PC-9 (cell line): Measurements from ENCODE around the gene MAZ. TPM values are rescaled to one million over a fixed set of nuclear protein-coding genes. Genes with fewer than 3 reads are reported as not detected.
"Not testable (repeated sequence)": the region's sequence is repeated elsewhere in the genome, so short reads cannot be mapped to it uniquely, and the experiment has no call there.

Source experiments
- BruUV-seq: library from RNA; stranded (reverse); fragments of 400-500 nt; replicated peaks from 2 replicates; lab custom pipeline; 2021; lab: Mats Ljungman, UMichigan
- CTCF ChIA-PET: fragments of 300-600 bp; sonication (Branson Sonifier 250); formaldehyde crosslinking; loops from one replicate; lab custom pipeline; 2022; ENCODE audit warnings: antibody characterized with exemption; lab: Charles Lee
- POLR2A ChIA-PET: fragments of 300-600 bp; sonication (Branson Sonifier 250); formaldehyde crosslinking; loops from one replicate; lab custom pipeline; 2022; ENCODE audit warnings: antibody characterized with exemption; ENCODE audit not compliant: unreplicated experiment; lab: Charles Lee
- DNase-seq, 2 experiments: peaks; one replicate each; pipeline versions ENCODE4 v3.0.0 to v3.0.0-alpha.2; 2015 to 2022; ENCODE audit warnings: mixed read lengths in 1 of 2
- H2AFZ ChIP-seq: fragments of 200-600 bp; sonication (generic); 2 replicates; pipeline ENCODE4 v1.8.1; 2017; ENCODE audit warnings: antibody characterized with exemption
- H3F3A ChIP-seq: fragments of 200-600 bp; sonication (generic); 2 replicates; pipeline ENCODE4 v1.8.1; 2017; ENCODE audit warnings: antibody characterized with exemption, mild to moderate bottlenecking, low read depth; ENCODE audit not compliant: insufficient read depth
- H3K27ac ChIP-seq: fragments of 200-600 bp; sonication (generic); 2 replicates; pipeline ENCODE4 v1.6.1; 2016; ENCODE audit warnings: mixed run types
- H3K27me3 ChIP-seq: fragments of 200-600 bp; sonication (generic); 2 replicates; pipeline ENCODE4 v1.6.1; 2016; ENCODE audit warnings: low read depth, mixed run types; ENCODE audit not compliant: insufficient read depth
- H3K36me3 ChIP-seq: fragments of 200-600 bp; sonication (generic); 2 replicates; pipeline ENCODE4 v1.6.1; 2016; ENCODE audit warnings: low read depth, mixed run types
- H3K4me1 ChIP-seq: fragments of 200-600 bp; sonication (generic); replicated peaks from 2 replicates; pipeline ENCODE4 v1.6.1; 2016; ENCODE audit warnings: mixed run types; ENCODE audit not compliant: insufficient read depth
- H3K4me2 ChIP-seq: fragments of 200-600 bp; sonication (generic); 2 replicates; pipeline ENCODE4 v1.6.1; 2017; ENCODE audit warnings: mixed run types
- H3K4me3 ChIP-seq: fragments of 200-600 bp; sonication (generic); 2 replicates; pipeline ENCODE4 v1.6.1; 2016; ENCODE audit warnings: mixed run types
- H3K79me2 ChIP-seq: fragments of 200-600 bp; sonication (generic); 2 replicates; pipeline ENCODE4 v1.6.1; 2017; ENCODE audit warnings: low read depth, mixed run types
- H3K9me2 ChIP-seq: fragments of 200-600 bp; sonication (generic); 2 replicates; pipeline ENCODE4 v1.8.1; 2017; ENCODE audit warnings: mild to moderate bottlenecking; ENCODE audit not compliant: insufficient read depth
- H3K9me3 ChIP-seq: fragments of 200-600 bp; sonication (generic); 2 replicates; pipeline ENCODE4 v1.8.1; 2016; ENCODE audit warnings: low read depth; ENCODE audit not compliant: insufficient read depth
- H4K20me1 ChIP-seq: fragments of 200-600 bp; sonication (generic); 2 replicates; pipeline ENCODE4 v1.8.1; 2017; ENCODE audit not compliant: insufficient read depth
- EZH2 ChIP-seq: fragments of 200-600 bp; sonication (generic); IDR thresholded peaks from 2 replicates; pipeline ENCODE4 v1.8.0; 2017; ENCODE audit warnings: antibody characterized with exemption, low read depth
- intact Hi-C: fragments of 100-400 bp; cut with micrococcal nuclease; formaldehyde crosslinking; loops from one replicate; pipeline ENCODE4 v1.10.0; 2022; ENCODE audit not compliant: unreplicated experiment
- total RNA-seq: library from RNA; stranded (reverse); gene quantifications from 2 replicates; pipeline ENCODE4 v1.2.3, GENCODE V29; 2021
- TF ChIP-seq, protein P1 (sequence below): fragments of 200-600 bp; sonication (generic); conservative IDR thresholded peaks from 2 replicates; pipeline ENCODE4 v1.6.1; 2017; ENCODE audit warnings: mixed run types, antibody characterized with exemption, mild to moderate bottlenecking, moderate library complexity

The MAZ gene
- total RNA-seq, 1 experiment from 2014 or later = 481 TPM

- Histone ChIP-seq H3K79me2 (no peaks in the 10 kb centered on the region), H3K27ac (no peak overlapping the region), H3K4me2 (no peak overlapping the region), H3K4me1 (no peaks in the 10 kb centered on the region), H3K36me3 (peaks cover 4% of the 10 kb centered on the region; the same call in 1 of the 2 replicates), H3K4me3 (no peak overlapping the region), H3K9me3 (no peaks in the 10 kb centered on the region), H3K27me3 (no peaks in the 10 kb centered on the region), H4K20me1 (no peaks in the 10 kb centered on the region), H2AFZ (no peak overlapping the region), H3K9me2 (no peaks in the 10 kb centered on the region), H3F3A (peaks cover 8% of the 10 kb centered on the region; the same call in 1 of the 2 replicates)
- BruUV-seq = no TSS peak
- ChIA-PET POLR2A (no interaction called here), CTCF (interaction anchor here (0.6 kb wide), 1 partner anchor 1222 kb away, joined by 7 read pairs; no protein-coding TSS in a partner anchor)
- TF ChIP-seq EZH2 = no peak
- TF ChIP-seq, protein P1, sequence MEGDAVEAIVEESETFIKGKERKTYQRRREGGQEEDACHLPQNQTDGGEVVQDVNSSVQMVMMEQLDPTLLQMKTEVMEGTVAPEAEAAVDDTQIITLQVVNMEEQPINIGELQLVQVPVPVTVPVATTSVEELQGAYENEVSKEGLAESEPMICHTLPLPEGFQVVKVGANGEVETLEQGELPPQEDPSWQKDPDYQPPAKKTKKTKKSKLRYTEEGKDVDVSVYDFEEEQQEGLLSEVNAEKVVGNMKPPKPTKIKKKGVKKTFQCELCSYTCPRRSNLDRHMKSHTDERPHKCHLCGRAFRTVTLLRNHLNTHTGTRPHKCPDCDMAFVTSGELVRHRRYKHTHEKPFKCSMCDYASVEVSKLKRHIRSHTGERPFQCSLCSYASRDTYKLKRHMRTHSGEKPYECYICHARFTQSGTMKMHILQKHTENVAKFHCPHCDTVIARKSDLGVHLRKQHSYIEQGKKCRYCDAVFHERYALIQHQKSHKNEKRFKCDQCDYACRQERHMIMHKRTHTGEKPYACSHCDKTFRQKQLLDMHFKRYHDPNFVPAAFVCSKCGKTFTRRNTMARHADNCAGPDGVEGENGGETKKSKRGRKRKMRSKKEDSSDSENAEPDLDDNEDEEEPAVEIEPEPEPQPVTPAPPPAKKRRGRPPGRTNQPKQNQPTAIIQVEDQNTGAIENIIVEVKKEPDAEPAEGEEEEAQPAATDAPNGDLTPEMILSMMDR = no peak
- no peak for DNase-seq
- intact Hi-C loops = no loop called here
Observed at GRCh38 chr16:29831490-29831889, 25.2 kb downstream of the MAZ start.

DNA sequence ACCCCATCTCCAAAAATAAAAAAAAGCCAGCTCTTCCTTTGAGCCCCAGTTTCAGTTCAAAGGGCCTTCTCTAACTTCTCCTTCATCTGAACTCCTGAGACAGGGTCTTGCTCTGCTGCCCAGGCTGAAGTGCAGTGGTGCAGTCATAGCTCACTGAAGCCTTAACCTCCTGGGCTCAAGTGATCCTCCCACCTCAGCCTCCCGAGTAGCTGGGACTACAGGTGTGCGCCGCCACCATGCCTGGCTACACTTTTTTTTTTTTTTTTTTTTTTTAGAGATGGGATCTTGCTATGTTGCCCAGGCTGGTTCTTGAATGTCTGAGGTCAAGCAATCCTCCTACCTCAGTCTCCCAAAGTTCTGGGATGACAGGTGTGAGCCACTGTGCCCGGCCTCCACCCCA is 26.9 kb downstream of the MAZ start:
- H3K9me2 ChIP-seq, H3K4me3 ChIP-seq, H3K27ac ChIP-seq, H2AFZ ChIP-seq, H4K20me1 ChIP-seq, H3K36me3 ChIP-seq, H3K79me2 ChIP-seq, H3K27me3 ChIP-seq, intact Hi-C loops, DNase-seq, H3K4me2 ChIP-seq, H3K9me3 ChIP-seq, H3F3A ChIP-seq, BruUV-seq, H3K4me1 ChIP-seq: not testable (repeated sequence)
- POLR2A ChIA-PET = interaction anchor here (0.8 kb wide), 1 partner anchor 17 kb away, joined by 7 read pairs; the partner anchor contains the start of gene PAGR1
- CTCF ChIA-PET = interaction anchor here (0.6 kb wide), 1 partner anchor 66 kb away, joined by 3 read pairs; the partner anchor contains the start of gene SEZ6L2

- BruUV-seq = no TSS peak
- Histone ChIP-seq H3K79me2 (no peaks in the 10 kb centered on the region), H3K9me3 (no peaks in the 10 kb centered on the region), H3K9me2 (no peaks in the 10 kb centered on the region), H4K20me1 (no peaks in the 10 kb centered on the region), H3K27ac (no peak overlapping the region), H3K27me3 (no peaks in the 10 kb centered on the region), H3K4me1 (no peaks in the 10 kb centered on the region), H3K4me3 (no peak overlapping the region), H3K4me2 (no peak overlapping the region), H3K36me3 (peaks cover 4% of the 10 kb centered on the region; the same call in 1 of the 2 replicates), H2AFZ (no peak overlapping the region), H3F3A (peaks cover 4% of the 10 kb centered on the region; the same call in 1 of the 2 replicates)
- POLR2A ChIA-PET = interaction anchor here (0.8 kb wide), 1 partner anchor 27 kb away, joined by 12 read pairs; no protein-coding TSS in a partner anchor
- no peak for TF ChIP-seq EZH2
- TF ChIP-seq, protein P1 = no peak
- CTCF ChIA-PET = interaction anchor here (0.6 kb wide), 1 partner anchor 718 kb away, joined by 16 read pairs; no protein-coding TSS in a partner anchor
- DNase-seq = no peak
- intact Hi-C loops = no loop called here
Observed at GRCh38 chr16:29834079-29834478, 27.8 kb downstream of the MAZ start.
